Superior temporal gyrus (tissue), 1 donor: ENCODE results near the gene SCYGR5.
"Not testable (repeated sequence)": the region's sequence is repeated elsewhere in the genome, so short reads cannot be mapped to it uniquely, and the experiment has no call there.

Experiments used
- DNase-seq: peaks from one replicate; pipeline ENCODE4 v3.0.0-alpha.2; 2016; ENCODE audit errors: extremely low spot score

The SCYGR5 gene

DNA sequence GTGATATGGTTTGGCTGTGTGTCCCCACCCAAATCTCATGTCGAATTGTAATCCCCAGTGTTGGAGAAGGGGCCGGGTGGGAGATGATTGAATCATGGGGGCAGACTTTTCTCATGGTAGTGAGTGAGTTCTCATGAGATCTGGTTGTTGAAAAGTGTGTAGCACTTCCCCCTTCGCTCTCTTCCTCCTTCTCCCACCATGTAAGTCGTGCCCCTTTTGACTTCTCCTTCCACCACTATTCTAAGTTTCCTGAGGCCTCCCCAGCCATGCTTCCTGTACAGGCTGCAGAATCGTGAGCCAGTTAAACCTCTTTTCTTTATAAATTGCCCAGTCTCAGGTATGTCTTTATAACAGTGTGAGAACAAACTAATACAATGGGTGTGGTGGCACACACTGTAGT, 7.0 kb downstream of the SCYGR5 start:
- not testable (repeated sequence) for DNase-seq

- DNase-seq: no peak
Observed at GRCh38 chr2:227674485-227674884, 7.9 kb downstream of the SCYGR5 start.

DNA sequence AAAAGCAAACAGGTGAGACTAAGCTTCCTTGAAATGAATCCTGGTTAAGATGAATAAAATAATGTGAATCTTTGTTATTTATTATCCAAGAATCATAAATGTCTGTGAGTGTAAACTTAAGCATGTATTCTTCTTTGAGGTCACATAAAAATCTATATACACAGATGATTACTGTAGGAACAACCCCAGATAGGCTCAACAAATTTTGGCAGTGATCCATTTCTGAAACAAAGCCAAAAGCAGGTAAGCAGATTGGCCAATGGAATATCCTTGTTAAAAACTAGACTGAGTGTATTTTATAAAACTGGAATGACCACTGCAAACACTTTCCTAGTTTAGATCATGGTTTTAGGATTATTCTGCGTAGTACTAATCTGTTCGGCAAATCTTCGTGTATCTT, 11.3 kb downstream of the SCYGR5 start:
- DNase-seq: no peak

GRCh38 chr2:227684258-227684657, 17.7 kb downstream of the SCYGR5 start:
- DNase-seq: no peak

DNA sequence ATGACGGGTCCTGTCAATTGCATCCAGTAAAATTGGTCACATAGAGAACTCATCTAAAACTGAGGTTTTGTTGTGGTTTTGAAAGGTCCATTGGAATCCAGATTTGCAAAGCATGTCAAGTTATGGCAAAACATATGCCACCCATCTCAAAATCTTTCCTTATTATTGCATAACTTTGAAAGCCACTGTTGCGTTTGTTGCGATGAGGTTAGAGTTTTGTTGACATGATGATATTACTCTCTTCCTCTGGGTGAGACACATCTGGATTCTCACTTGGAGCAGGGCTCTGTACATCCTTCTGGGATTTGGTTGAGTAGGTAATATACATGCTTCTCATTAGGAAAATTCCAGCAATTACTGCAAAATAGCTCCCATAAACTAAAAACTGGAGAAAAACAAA, 20.6 kb downstream of the SCYGR5 start:
- DNase-seq: no peak

DNA sequence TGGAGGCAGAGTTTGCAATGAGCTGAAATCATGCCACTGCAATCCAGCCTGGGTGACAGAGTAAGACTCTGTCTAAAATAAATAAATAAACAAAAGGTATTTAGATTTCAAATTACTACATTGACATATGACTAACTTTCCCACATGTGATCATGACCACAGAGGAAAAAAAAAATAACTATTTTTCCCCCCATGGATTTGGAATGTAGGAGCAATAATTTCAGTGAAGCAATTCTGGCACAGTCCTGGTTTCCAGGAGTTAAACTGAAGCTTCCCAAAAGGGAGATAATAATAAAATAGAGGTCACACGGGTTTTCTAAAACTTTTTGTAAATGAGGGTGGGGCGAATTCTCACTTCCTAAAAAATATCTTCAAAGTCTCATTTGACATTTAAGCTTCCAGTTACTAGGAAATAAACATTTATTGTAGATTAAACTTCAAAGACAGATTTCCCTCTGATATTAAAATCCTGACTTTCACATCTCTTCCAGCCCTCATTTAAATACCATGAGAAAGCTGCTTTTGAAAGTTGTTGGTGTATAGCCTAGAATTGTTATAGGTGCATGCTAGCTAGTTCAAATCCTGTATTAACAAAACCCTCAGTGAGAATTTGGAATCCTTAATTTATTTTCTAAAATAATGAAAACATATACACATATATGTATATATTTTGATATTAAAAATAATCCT, 30.5 kb downstream of the SCYGR5 start:
- no peak for DNase-seq

DNA sequence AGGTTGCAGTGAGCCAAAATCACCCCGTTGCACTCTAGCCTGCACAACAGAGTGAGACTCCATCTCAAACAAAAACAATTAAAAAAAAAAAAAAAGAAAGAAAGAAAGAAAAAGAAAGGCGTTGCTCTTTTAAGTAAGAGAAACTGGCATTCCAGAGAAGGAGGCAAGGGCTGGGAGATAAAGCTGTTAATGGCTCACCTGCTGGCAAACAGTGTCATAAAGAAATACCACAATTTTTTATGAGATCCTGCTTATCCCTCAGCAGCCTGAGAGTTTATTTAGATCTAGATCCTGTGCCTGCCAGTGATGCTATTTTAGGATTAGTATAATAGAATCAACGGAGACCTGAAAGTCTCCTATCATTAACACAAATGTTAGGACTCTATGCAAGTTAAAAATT, 35.0 kb downstream of the SCYGR5 start:
- DNase-seq: no peak

DNA sequence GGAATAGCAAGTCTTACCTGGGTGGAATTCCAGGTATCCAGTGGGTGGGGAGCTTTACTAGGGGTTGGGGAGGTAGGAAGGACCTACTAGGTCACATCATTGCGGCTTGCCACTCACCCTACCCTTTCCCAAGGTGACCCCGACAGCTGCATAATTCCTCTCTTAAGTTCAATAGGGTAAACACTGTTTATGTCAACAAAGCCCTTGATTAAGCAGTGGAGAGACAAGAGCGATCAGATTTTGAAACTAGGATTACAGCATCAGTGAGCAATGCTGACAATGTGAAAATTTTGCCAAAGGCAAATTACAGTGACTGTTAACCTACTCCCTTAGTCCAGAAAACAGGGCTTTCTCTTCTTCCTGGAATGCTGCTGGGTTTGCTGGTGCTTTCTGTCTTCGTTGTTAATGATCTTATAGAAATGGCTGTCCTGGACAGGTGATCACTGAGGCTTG, 36.7 kb downstream of the SCYGR5 start:
- DNase-seq: no peak

- DNase-seq: no peak
Observed at GRCh38 chr2:227703961-227704360, 37.4 kb downstream of the SCYGR5 start.

- DNase-seq: no peak
Observed at GRCh38 chr2:227706859-227707258, 40.3 kb downstream of the SCYGR5 start.

DNA sequence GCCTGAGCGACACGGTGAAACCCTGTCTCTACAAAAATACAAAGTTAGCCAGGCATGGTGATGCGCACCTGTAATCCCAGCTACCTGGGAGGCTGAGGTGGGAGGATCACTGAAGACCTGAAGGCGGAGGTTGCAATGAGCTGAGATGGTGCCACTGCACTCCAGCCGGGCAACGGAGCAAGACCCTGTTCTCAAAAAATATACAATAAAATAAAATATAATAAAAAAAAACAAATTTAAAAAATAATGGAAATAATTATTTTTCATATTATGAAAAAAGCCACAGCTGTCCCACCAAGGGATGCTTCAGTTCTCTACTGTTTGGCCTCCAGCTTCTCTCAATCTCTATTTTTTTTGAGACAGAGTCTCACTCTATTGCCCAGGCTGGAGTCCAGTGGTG, 40.8 kb downstream of the SCYGR5 start:
- DNase-seq: no peak

DNA sequence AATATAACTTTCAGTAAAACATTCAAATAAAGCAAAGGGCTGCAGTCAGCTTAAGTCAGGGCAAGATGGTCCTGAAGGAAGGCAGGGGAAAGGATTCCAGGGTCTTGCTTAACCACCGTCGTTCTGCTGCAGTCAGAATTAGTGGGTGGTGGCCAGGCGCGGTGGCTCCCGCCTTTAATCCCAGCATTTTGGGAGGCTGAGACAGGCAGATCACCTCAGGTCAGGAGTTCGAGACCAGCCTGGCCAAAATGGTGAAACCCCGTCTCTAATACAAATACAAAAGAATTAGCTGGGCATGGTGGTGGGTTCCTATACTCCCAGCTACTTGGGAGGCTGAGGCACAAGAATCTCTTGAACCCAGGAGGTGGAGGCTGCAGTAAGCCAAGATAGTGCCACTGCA, 44.4 kb downstream of the SCYGR5 start:
- DNase-seq: no peak

DNA sequence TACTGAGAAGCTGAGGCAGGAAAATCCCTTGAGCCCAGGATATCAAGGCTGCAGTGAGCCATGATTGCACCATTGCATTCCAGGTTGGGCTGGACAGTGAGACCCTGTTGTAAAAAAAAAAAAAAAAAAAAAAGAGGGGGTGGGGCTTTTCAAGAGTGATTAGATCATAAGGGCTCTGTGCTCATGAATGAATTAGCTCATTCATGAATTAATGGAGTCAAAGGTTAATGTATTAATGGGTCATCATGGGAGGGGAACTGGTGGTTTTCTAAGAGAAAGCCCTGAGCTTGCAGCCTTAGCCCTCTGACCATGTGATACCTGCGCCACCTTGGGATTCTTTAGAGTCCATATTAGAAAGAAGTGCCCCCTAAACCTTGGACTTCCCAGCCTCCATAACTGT, 46.7 kb downstream of the SCYGR5 start:
- DNase-seq: no peak

DNA sequence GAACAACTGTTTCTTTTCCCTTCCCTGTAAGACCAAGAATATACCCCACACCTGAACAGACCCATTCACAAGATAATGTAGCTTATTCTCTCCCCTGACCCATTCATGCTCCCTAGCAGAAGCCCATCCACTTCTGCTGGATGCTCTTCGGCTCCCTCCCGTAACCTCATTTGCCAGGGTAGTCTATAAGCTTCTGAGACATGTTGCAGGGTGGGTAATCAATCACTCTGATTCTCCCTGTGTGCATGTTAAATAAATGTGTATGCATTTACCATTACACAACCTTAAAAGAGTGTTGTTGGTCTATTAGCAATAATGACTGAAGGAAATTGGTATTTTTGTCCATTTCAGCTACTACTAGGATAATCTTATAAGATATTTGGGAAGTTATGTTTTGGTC, 49.9 kb downstream of the SCYGR5 start:
- DNase-seq: no peak
